ENCODE measurements around the gene GATD1.

- TF ChIP-seq EZH2 (IDR thresholded peaks at IDR 0.05; ENCODE audit: borderline replicate concordance, low read length): no peak
- no peak for TF ChIP-seq CTCF (conservative IDR thresholded peaks at IDR 0.05 in 1 of 2, IDR thresholded peaks at IDR 0.05 in 1 of 2; ENCODE audit: extremely low read depth in 1 of 2, insufficient read depth in 1 of 2, low read depth in 1 of 2, low read length in 2 of 2)
Observed at GRCh38 chr11:767238-767637, 10.0 kb downstream of the GATD1 start.
